ENCODE measurements around the gene ENO2. TPM values are rescaled to one million over a fixed set of nuclear protein-coding genes. Genes with fewer than 3 reads are reported as not detected.
"Not testable (repeated sequence)": the region's sequence is repeated elsewhere in the genome, so short reads cannot be mapped to it uniquely, and the experiment has no call there.

Gene ENO2
- total RNA-seq, 1 experiment from 2014 or later: 166 TPM

DNA sequence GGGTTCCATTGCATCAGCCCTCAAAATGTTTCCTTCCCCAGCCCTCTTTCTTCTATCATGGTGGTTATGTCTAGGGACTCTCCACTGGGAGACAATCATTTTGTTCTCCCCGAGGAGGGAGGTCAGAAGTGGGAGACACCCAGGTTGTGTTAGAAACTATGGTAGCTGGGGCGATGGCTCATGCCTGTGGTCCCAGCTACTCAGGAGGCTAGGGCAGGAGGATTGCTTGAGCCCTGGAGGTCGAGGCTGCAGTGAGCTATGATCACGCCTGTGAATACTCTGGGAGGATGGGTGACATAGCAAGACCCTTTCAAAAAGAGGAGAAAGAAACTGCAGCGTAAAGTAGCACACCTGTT, 22.8 kb upstream of the ENO2 start:
- no peak overlapping the region for H2AK5ac ChIP-seq (ENCODE audit: insufficient read length, low read length)
- H3K9me3 ChIP-seq (ENCODE audit: control insufficient read depth, low read depth, low read length): no peaks in the 10 kb centered on the region
- no peak overlapping the region for H4K91ac ChIP-seq (ENCODE audit: insufficient read length, low read depth, low read length)
- no peak overlapping the region for H2BK20ac ChIP-seq (ENCODE audit: low read depth, low read length, poor library complexity, severe bottlenecking)
- H4K20me1 ChIP-seq (ENCODE audit: control insufficient read depth, insufficient read depth, insufficient read length): no peaks in the 10 kb centered on the region
- DNase-seq: no peak
- H3K14ac ChIP-seq (ENCODE audit: insufficient read depth, low read length): peak overlapping the region; percentile 92; the same call in 1 of the 2 replicates
- H3K4me2 ChIP-seq (ENCODE audit: insufficient read depth, insufficient read length, low read length): peak overlapping the region; percentile 67
- Mint-ChIP-seq H3K36me3 (ENCODE audit: insufficient read depth in 1 of 3, low read depth in 3 of 3) (peaks cover 0 to 12% (median 12%) of the 10 kb centered on the region in 3 experiments; a peak in 5 of 7 replicates), H3K4me1 (peaks cover 20 to 30% of the 10 kb centered on the region in 2 experiments), H3K27ac (peak overlapping the region; percentile 78 to 86 (median 84); a peak in 6 of 7 replicates), H3K27me3 (ENCODE audit: low read depth) (no peaks in the 10 kb centered on the region), H3K9me3 (peaks cover 0 to 3% of the 10 kb centered on the region in 2 experiments; a peak in 2 of 5 replicates), H3K4me3 (peak overlapping the region; percentile 57 to 77)
- no peaks in the 10 kb centered on the region for H3K79me2 ChIP-seq (ENCODE audit: insufficient read depth, low read length)
- H3K23me2 ChIP-seq (ENCODE audit: insufficient read length, low read depth, low read length, poor library complexity, severe bottlenecking): peaks cover 6% of the 10 kb centered on the region
- TF ChIP-seq, protein P1, sequence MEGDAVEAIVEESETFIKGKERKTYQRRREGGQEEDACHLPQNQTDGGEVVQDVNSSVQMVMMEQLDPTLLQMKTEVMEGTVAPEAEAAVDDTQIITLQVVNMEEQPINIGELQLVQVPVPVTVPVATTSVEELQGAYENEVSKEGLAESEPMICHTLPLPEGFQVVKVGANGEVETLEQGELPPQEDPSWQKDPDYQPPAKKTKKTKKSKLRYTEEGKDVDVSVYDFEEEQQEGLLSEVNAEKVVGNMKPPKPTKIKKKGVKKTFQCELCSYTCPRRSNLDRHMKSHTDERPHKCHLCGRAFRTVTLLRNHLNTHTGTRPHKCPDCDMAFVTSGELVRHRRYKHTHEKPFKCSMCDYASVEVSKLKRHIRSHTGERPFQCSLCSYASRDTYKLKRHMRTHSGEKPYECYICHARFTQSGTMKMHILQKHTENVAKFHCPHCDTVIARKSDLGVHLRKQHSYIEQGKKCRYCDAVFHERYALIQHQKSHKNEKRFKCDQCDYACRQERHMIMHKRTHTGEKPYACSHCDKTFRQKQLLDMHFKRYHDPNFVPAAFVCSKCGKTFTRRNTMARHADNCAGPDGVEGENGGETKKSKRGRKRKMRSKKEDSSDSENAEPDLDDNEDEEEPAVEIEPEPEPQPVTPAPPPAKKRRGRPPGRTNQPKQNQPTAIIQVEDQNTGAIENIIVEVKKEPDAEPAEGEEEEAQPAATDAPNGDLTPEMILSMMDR (conservative IDR thresholded peaks at IDR 0.05): no peak
- peaks cover 3% of the 10 kb centered on the region; the same call in 1 of the 2 replicates for H3K4me1 ChIP-seq (ENCODE audit: insufficient read depth, low read length)
- no CpG with 5 or more reads among the region's 5 CpGs for WGBS (ENCODE audit: extremely low coverage, insufficient read length, low lambda C conversion rate)
- peak overlapping the region; percentile 77 for H3K9ac ChIP-seq (ENCODE audit: extremely low read depth, insufficient read length, low read length)
- no peak overlapping the region for H2AFZ ChIP-seq (ENCODE audit: low read length)
- no peak overlapping the region for H3K27ac ChIP-seq (ENCODE audit: insufficient read length, low read depth, low read length)
- no peak overlapping the region for H2BK120ac ChIP-seq (ENCODE audit: low read depth, low read length, poor library complexity, severe bottlenecking)
- H2BK15ac ChIP-seq (ENCODE audit: low read depth, low read length): 0 out of 2 replicates have a peak overlapping the region, but pooled peaks have one; percentile 98
- H2BK5ac ChIP-seq (ENCODE audit: insufficient read length, low read length): no peak overlapping the region
- no peak overlapping the region for H4K5ac ChIP-seq (ENCODE audit: insufficient read length, low read depth, low read length)
- H3K23ac ChIP-seq (ENCODE audit: insufficient read length, low read depth, low read length): no peak overlapping the region
- no peaks in the 10 kb centered on the region for H3K79me1 ChIP-seq (ENCODE audit: insufficient read depth, low read depth, low read length, poor library complexity, severe bottlenecking)
- peak overlapping the region; percentile 51 for H2BK12ac ChIP-seq (ENCODE audit: insufficient read length, low read depth, low read length)
- H3K4ac ChIP-seq (ENCODE audit: low read depth, low read length): no peak overlapping the region
- peak overlapping the region; percentile 94 for H3K18ac ChIP-seq (ENCODE audit: insufficient read length, low read depth, low read length)
- no peak overlapping the region for H3T11ph ChIP-seq (ENCODE audit: low read length)
- H3K27me3 ChIP-seq (ENCODE audit: insufficient read depth, low read length): no peaks in the 10 kb centered on the region
- H4K8ac ChIP-seq (replicated peaks; ENCODE audit: insufficient read length, low read depth, low read length): no peak overlapping the region
- no peak overlapping the region for H3K56ac ChIP-seq (ENCODE audit: insufficient read length, low read depth, low read length)

DNA sequence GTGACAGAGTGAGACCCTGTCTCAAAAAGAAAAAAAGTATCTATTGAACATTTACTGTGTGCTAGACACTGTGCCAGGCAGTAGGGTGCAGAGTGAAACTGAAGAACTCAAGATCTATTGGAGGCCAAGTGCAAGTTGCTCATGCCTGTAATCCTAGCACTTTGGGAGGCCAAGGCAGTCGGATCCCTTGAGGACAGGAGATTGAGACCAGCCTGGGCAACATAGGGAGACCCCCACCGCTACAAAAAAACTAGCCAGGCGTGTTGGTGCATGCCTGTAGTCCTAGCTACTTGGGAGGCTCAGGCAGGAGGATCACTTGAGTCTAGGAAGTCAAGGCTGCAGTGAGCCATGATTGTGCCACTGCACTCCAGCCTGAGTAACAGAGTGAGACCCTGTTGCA, 21.7 kb upstream of the ENO2 start:
- not testable (repeated sequence) for H3K4me3 Mint-ChIP-seq; H3K79me2 ChIP-seq (ENCODE audit: insufficient read depth, low read length)

More for the DNA sequence above, 21.7 kb upstream of the ENO2 start:
- not testable (repeated sequence) for H3K23ac ChIP-seq (ENCODE audit: insufficient read length, low read depth, low read length); H3K79me1 ChIP-seq (ENCODE audit: insufficient read depth, low read depth, low read length, poor library complexity, severe bottlenecking); H3K4ac ChIP-seq (ENCODE audit: low read depth, low read length); H3K23me2 ChIP-seq (ENCODE audit: insufficient read length, low read depth, low read length, poor library complexity, severe bottlenecking); H3K4me2 ChIP-seq (ENCODE audit: insufficient read depth, insufficient read length, low read length); H3K27ac Mint-ChIP-seq; H2BK20ac ChIP-seq (ENCODE audit: low read depth, low read length, poor library complexity, severe bottlenecking); DNase-seq; H3K9me3 Mint-ChIP-seq; H3K9ac ChIP-seq (ENCODE audit: extremely low read depth, insufficient read length, low read length); H2AK5ac ChIP-seq (ENCODE audit: insufficient read length, low read length); H2BK12ac ChIP-seq (ENCODE audit: insufficient read length, low read depth, low read length); H3K27ac ChIP-seq (ENCODE audit: insufficient read length, low read depth, low read length); H4K5ac ChIP-seq (ENCODE audit: insufficient read length, low read depth, low read length); H4K91ac ChIP-seq (ENCODE audit: insufficient read length, low read depth, low read length); H2BK120ac ChIP-seq (ENCODE audit: low read depth, low read length, poor library complexity, severe bottlenecking); H2BK15ac ChIP-seq (ENCODE audit: low read depth, low read length); H3K56ac ChIP-seq (ENCODE audit: insufficient read length, low read depth, low read length); H3K18ac ChIP-seq (ENCODE audit: insufficient read length, low read depth, low read length); H2BK5ac ChIP-seq (ENCODE audit: insufficient read length, low read length); H3K27me3 Mint-ChIP-seq (ENCODE audit: low read depth); H3K9me3 ChIP-seq (ENCODE audit: control insufficient read depth, low read depth, low read length); H3K27me3 ChIP-seq (ENCODE audit: insufficient read depth, low read length); H2AFZ ChIP-seq (ENCODE audit: low read length); H3K4me1 ChIP-seq (ENCODE audit: insufficient read depth, low read length); H4K20me1 ChIP-seq (ENCODE audit: control insufficient read depth, insufficient read depth, insufficient read length); H3K14ac ChIP-seq (ENCODE audit: insufficient read depth, low read length); H3T11ph ChIP-seq (ENCODE audit: low read length); H4K8ac ChIP-seq (replicated peaks; ENCODE audit: insufficient read length, low read depth, low read length)
- Mint-ChIP-seq H3K36me3 (ENCODE audit: insufficient read depth in 1 of 3, low read depth in 3 of 3) (peaks cover 0 to 12% (median 12%) of the 10 kb centered on the region in 3 experiments; a peak in 5 of 7 replicates), H3K4me1 (peaks cover 17 to 22% of the 10 kb centered on the region in 2 experiments)
- WGBS (ENCODE audit: extremely low coverage, insufficient read length, low lambda C conversion rate): no CpG with 5 or more reads among the region's 3 CpGs

All from H9 (cell line).